CD4-positive, alpha-beta T cell treated with Interleukin-17A for 1 hour (primary cell): ENCODE results near the gene ACSL6.

ENCODE experiments used
- DNase-seq: peaks from one replicate; pipeline ENCODE4 v3.0.0-alpha.2; 2020

Gene ACSL6

DNA sequence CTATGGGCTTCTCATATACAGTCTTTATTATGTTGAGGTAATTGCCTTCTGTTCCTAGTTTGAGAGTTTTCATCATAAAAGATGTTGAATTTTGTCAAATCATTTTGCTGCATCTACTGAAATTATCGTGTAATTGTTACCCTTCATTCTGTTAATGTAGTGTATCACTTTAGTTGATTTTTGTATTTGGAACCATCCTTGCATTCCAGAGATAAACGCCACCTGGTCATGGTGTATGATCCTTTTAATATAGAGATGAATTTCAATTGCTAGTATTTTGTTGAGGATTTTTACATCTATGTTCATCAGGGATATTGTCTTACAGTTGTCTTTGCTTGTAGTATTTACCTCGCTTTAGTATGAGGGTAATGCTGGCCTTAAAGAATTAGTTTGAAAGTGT lies 85.3 kb downstream of the ACSL6 start:
- DNase-seq, result no peak

DNA sequence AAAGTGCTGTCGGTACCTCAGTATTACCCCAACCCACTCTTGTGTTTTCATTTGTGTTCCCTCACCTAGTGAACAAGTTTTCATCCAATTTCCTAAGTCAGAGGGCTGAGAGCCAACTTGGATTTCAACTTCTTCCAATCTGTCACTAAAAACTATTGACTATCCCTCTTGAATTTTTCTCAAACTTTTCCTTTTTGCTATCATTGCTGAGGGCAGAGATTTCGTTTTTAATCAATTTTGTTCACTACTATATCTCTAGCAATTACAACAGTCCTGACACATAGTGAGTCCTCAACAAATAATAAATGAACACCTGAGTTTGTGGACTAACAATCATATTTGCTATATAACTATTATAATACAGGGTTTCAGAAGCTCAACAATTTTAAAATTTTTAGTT lies 95.0 kb downstream of the ACSL6 start:
- DNase-seq, result no peak

DNA sequence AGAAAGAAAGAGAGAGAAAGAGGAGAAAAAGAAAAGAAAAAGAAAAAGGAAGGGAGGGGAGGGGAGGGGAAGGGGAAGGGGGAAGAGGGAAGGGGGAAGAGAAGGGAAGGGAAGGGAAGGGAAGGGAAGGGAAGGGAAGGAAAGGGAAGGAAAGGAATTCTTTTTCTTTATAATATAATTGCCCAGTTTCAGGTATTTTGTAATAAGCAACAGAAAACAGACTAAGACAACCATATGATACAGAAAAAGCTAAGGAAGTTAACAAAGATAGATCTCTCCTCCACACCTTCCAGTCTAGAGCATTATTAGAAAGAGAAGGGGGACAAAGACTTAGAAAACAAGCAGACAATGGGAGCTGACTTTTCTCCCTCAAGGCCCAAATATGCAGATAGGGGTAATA lies 97.0 kb downstream of the ACSL6 start:
- DNase-seq, result no peak

DNA sequence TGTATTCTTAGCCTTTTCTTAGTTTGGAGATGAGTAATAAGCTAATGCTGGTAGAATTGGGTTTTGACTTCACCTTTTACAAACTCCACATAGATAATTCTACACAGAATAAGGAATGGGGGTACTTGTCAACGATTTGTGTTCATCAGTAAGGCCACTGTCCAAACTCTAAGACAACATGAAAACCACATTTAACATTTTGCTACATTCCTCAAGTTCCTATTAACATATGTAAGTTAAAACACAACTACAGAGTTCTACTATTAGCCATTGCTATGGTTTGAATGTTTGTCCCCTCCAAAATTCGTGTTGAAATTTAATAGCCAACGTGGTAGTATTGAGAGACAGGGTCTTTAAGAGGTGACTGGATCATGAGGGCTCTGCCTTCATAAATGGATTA lies 97.9 kb downstream of the ACSL6 start:
- no peak for DNase-seq

DNA sequence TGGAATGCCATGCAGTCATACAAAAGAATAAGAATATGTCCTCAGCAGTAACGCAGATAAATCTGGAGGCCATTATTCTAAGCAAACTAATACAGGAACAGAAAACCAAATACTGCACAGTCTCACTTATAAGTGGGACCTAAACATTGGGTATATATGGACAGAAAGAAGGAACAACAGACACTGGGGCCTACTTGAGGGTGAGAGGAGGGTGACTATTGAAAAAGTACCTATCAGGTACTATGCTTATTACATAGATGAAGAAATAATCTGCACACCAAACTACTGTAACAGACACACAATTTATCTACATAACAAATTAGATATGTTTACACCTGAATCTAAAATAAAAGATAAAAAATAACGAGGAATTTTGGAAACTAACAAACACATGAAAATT lies 104.8 kb downstream of the ACSL6 start:
- DNase-seq, result no peak

DNA sequence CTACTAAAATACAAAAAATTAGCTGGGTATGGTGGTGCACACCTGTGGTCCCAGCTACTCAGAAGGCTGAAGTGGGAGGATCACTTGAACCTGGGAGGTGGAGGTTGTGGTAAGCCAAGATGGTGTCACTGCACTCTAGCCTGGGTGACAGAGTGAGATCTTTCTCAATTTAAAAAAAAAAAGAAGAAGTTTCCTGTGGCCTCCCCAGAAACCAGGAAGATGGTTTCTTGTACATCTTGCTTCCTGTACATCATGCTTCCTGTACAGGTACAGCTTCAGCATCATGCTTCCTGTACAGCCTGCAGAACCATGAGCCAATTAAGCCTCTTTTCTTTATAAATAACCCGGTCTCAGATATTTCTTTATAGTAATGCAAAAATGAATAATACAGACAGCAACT lies 109.2 kb downstream of the ACSL6 start:
- DNase-seq, result peak; percentile 37
